Right lobe of liver (tissue), 6 donors: ENCODE results near the gene FERMT1. TPM values are rescaled to one million over a fixed set of nuclear protein-coding genes. Genes with fewer than 3 reads are reported as not detected.

Experiments used
- ATAC-seq, 4 donors: fragments of 200-7000 bp; cut with Tn5 transposase; one replicate each; pipeline ENCODE4 v1.9.1; 2020; ENCODE audit warnings: mild to moderate bottlenecking in 4 of 4, moderate library complexity in 4 of 4
- DNase-seq, 3 donors: peaks; one replicate each; pipeline ENCODE4 v3.0.0-alpha.2; 2020
- H3K27ac ChIP-seq, 3 donors: fragments of 200-600 bp; one replicate each; pipeline ENCODE4 v1.8.0; 2022
- H3K27me3 ChIP-seq, 2 donors: fragments of 200-600 bp; one replicate each; pipeline ENCODE4 v1.8.0; 2022
- H3K36me3 ChIP-seq, 4 donors: fragments of 200-600 bp; sonication (generic) in 1 of 4; one replicate each; pipeline versions ENCODE4 v1.5.1 to v1.8.0; 2017 to 2022; ENCODE audit warnings: control low read depth in 1 of 4
- H3K4me1 ChIP-seq, 4 donors: fragments of 200-600 bp; sonication (generic) in 1 of 4; one replicate each; pipeline versions ENCODE4 v1.5.1 to v1.8.0; 2017 to 2022; ENCODE audit warnings: control low read depth in 1 of 4
- H3K4me3 ChIP-seq, 3 donors: fragments of 200-600 bp; one replicate each; pipeline ENCODE4 v1.8.0; 2022
- H3K9me3 ChIP-seq, 4 donors: fragments of 200-600 bp; sonication (generic) in 1 of 4; one replicate each; pipeline versions ENCODE4 v1.5.1 to v1.8.0; 2017 to 2022; ENCODE audit warnings: control low read depth in 1 of 4
- CTCF ChIP-seq, 4 donors: fragments of 200-600 bp in 3 of 4; fragments of 450-650 bp in 1 of 4; IDR thresholded peaks; one replicate each; pipeline versions ENCODE4 v1.5.1 to v1.8.0; 2016 to 2022; ENCODE audit warnings: antibody characterized with exemption in 4 of 4, mild to moderate bottlenecking in 2 of 4
- POLR2A ChIP-seq: fragments of 450-650 bp; IDR thresholded peaks from one replicate; pipeline ENCODE4 v1.6.1; 2017; ENCODE audit warnings: antibody characterized with exemption, mild to moderate bottlenecking
- WGBS: methylation state at CpG from one replicate; pipeline ENCODE4 v1.1.6; 2018; ENCODE audit warnings: low coverage, low lambda C conversion rate; ENCODE audit not compliant: insufficient coverage; ENCODE audit errors: missing lambda C conversion rate; 5-methylcytosine and 5-hydroxymethylcytosine counted together
- intact Hi-C, 2 donors: fragments of 100-400 bp; cut with DNase I; formaldehyde crosslinking; loops; one replicate each; pipeline versions ENCODE4 v1.11.2 to v1.14.1; 2022
- total RNA-seq, 6 experiments: library from RNA; depleted of rRNA in 2 of 6; stranded (reverse); fragments of >200 nt in 2 of 6; fragmentation: NEBNext Ultra II Directional in 3 of 6; extraction: Animal tissue kit (Norgen Biotek cat#: 25700) in 3 of 6; gene quantifications; one replicate each; pipeline versions ENCODE4 v1.1.0 to v1.2.4, GENCODE V29; 2016 to 2023
- donor health status: DM: no; HTN: yes; CAD: no.
- donor health status: DM: no; HTN: no; CAD: no.
- donor health status: DM: no; HTN: no; CAD: no.
- donor health status: DM: no; HTN: yes; CAD: no.
- donor health status: DM: no; HTN: yes; CAD: no.

FERMT1 gene
- total RNA-seq, 6 experiments from 2014 or later = 0.15 to 2.0 (median 0.55) TPM

GRCh38 chr20:6123649-6124014 is 802 bp upstream of the FERMT1 start:
- peak overlapping the region in 1 of 3 donors; percentile 45 for H3K4me3 ChIP-seq
- ATAC-seq (no peak), DNase-seq (no peak)
- intact Hi-C loops = no loop called here
- no peak for TF ChIP-seq CTCF (IDR thresholded peaks at IDR 0.05)
- TF ChIP-seq POLR2A = no peak
- no peaks in the 10 kb centered on the region for H3K9me3 ChIP-seq
- 91% methylated on average over 4 of the region's 4 CpGs for WGBS
- H3K4me1 ChIP-seq = peaks cover 0 to 15% (median 0%) of the 10 kb centered on the region in 4 donors
- H3K27me3 ChIP-seq = no peaks in the 10 kb centered on the region
- no peak overlapping the region for H3K27ac ChIP-seq
- no peaks in the 10 kb centered on the region for H3K36me3 ChIP-seq

- Histone ChIP-seq H3K4me1 (peaks cover 0 to 15% (median 0%) of the 10 kb centered on the region in 4 donors), H3K27ac (no peak overlapping the region), H3K9me3 (no peaks in the 10 kb centered on the region), H3K4me3 (peak overlapping the region; percentile 38 to 47 (median 45)), H3K36me3 (no peaks in the 10 kb centered on the region), H3K27me3 (no peaks in the 10 kb centered on the region)
- intact Hi-C loops = no loop called here
- DNase-seq (no peak), ATAC-seq (peak in 1 of 4 donors; percentile 4)
- 14% methylated on average over 14 of the region's 27 CpGs for WGBS
- no peak for TF ChIP-seq POLR2A
- TF ChIP-seq CTCF (IDR thresholded peaks at IDR 0.05) = no peak
Measured at GRCh38 chr20:6122111-6122872, 538 bp downstream of the FERMT1 start.

- Histone ChIP-seq H3K9me3 (no peaks in the 10 kb centered on the region), H3K4me3 (no peak overlapping the region), H3K36me3 (no peaks in the 10 kb centered on the region), H3K27me3 (no peaks in the 10 kb centered on the region), H3K4me1 (peaks cover 0 to 15% (median 0%) of the 10 kb centered on the region in 4 donors), H3K27ac (no peak overlapping the region)
- DNase-seq = no peak
- TF ChIP-seq POLR2A = no peak
- TF ChIP-seq CTCF (IDR thresholded peaks at IDR 0.05) = no peak
- ATAC-seq = no peak
- intact Hi-C loops = no loop called here
- 83% methylated on average over 2 of the region's 2 CpGs for WGBS
Measured at GRCh38 chr20:6121504-6121903, 1.3 kb downstream of the FERMT1 start.

- TF ChIP-seq CTCF (IDR thresholded peaks at IDR 0.05) = no peak
- TF ChIP-seq POLR2A = no peak
- no peaks in the 10 kb centered on the region for H3K9me3 ChIP-seq
- H3K27ac ChIP-seq = no peak overlapping the region
- no peak for ATAC-seq
- no peak overlapping the region for H3K4me3 ChIP-seq
- 68% methylated on average over 3 of the region's 3 CpGs for WGBS
- intact Hi-C loops = no loop called here
- DNase-seq = no peak
- no peaks in the 10 kb centered on the region for H3K27me3 ChIP-seq
- no peaks in the 10 kb centered on the region for H3K36me3 ChIP-seq
- peaks cover 0 to 15% (median 0%) of the 10 kb centered on the region in 4 donors for H3K4me1 ChIP-seq
Measured at GRCh38 chr20:6120491-6120988, 2.3 kb downstream of the FERMT1 start.
